Endothelial cell of umbilical vein (primary cell): ENCODE measurements around the gene CBY2. TPM values are rescaled to one million over a fixed set of nuclear protein-coding genes. Genes with fewer than 3 reads are reported as not detected.

ENCODE experiments used
- BruUV-seq: library from RNA; stranded (reverse); fragments of 400-500 nt; replicated peaks from 2 replicates; lab custom pipeline; 2021; lab: Mats Ljungman, UMichigan
- CTCF ChIA-PET: fragments of 300-600, 350-600 bp; sonication (Branson Sonifier 250); formaldehyde crosslinking; loops from one replicate; lab custom pipeline; 2021; ENCODE audit warnings: antibody characterized with exemption, inconsistent platforms; lab: Charles Lee
- POLR2A ChIA-PET: fragments of 300-600, 350-600 bp; sonication (Branson Sonifier 250); formaldehyde crosslinking; loops from one replicate; lab custom pipeline; 2021; ENCODE audit warnings: antibody characterized with exemption, inconsistent platforms; lab: Charles Lee
- DNase-seq: peaks from one replicate; pipeline ENCODE4 v3.0.0-alpha.2; 2011; ENCODE audit warnings: low read depth, low spot score
- FAIRE-seq: peaks from 2 replicates; lab custom pipeline; 2011; peaks lifted over from hg19 to GRCh38; lab: Jason Lieb, UNC
- H2AFZ ChIP-seq: 2 replicates; pipeline ENCODE4 v1.6.0; 2012; ENCODE audit warnings: low read depth, low read length, control low read depth, inconsistent platforms
- H3K27ac ChIP-seq: 2 replicates; pipeline ENCODE4 v1.5.1; 2011; ENCODE audit warnings: low read depth, mild to moderate bottlenecking, control low read depth, low read length, moderate library complexity; ENCODE audit not compliant: insufficient read depth
- H3K27me3 ChIP-seq, 2 experiments: 2 replicates each; pipeline versions ENCODE4 v1.6.0 to v1.6.1; 2011; ENCODE audit warnings: low read length in 2 of 2, mixed read lengths in 1 of 2; ENCODE audit not compliant: control insufficient read depth in 2 of 2, insufficient read depth in 2 of 2
- H3K36me3 ChIP-seq, 2 experiments: 2 replicates in 1 of 2; 3 replicates in 1 of 2; pipeline ENCODE4 v1.5.1; 2011; ENCODE audit warnings: low read length in 2 of 2, mild to moderate bottlenecking in 1 of 2, moderate library complexity in 1 of 2; ENCODE audit not compliant: control insufficient read depth in 2 of 2, insufficient read depth in 2 of 2; ENCODE audit errors: extremely low read depth in 1 of 2
- H3K4me1 ChIP-seq: 3 replicates; pipeline ENCODE4 v1.5.1; 2011; ENCODE audit warnings: mild to moderate bottlenecking, low read length; ENCODE audit not compliant: control insufficient read depth, insufficient read depth; ENCODE audit errors: extremely low read depth
- H3K4me2 ChIP-seq: 2 replicates; pipeline ENCODE4 v1.6.1; 2011; ENCODE audit warnings: low read length, control low read depth, mixed read lengths; ENCODE audit not compliant: insufficient read depth
- H3K4me3 ChIP-seq, 3 experiments: fragments of 200-600 bp in 1 of 3; sonication (generic), shearing (Covaris generic) in 1 of 3; replicated peaks in 1 of 3; 2 replicates each; pipeline ENCODE4 v1.5.1; 2011 to 2016; ENCODE audit warnings: control low read depth in 3 of 3, low read length in 3 of 3, mild to moderate bottlenecking in 2 of 3, inconsistent platforms in 1 of 3, low read depth in 1 of 3, moderate library complexity in 1 of 3; ENCODE audit not compliant: insufficient read depth in 1 of 3
- H3K79me2 ChIP-seq: 2 replicates; pipeline ENCODE4 v1.6.0; 2012; ENCODE audit warnings: low read length, inconsistent platforms; ENCODE audit not compliant: control insufficient read depth, insufficient read depth
- H3K9ac ChIP-seq: replicated peaks from 2 replicates; pipeline ENCODE3; 2011; ENCODE audit warnings: low read length, control low read depth; ENCODE audit not compliant: insufficient read depth; ENCODE audit errors: extremely low read depth
- H3K9me1 ChIP-seq: replicated peaks from 3 replicates; pipeline ENCODE4 v1.6.0; 2011; ENCODE audit warnings: mild to moderate bottlenecking, low read length; ENCODE audit not compliant: control insufficient read depth, insufficient read depth; ENCODE audit errors: extremely low read depth
- H3K9me3 ChIP-seq: replicated peaks from 2 replicates; pipeline ENCODE4 v1.5.1; 2012; ENCODE audit warnings: low read length, inconsistent platforms; ENCODE audit not compliant: control insufficient read depth, insufficient read depth
- H4K20me1 ChIP-seq: replicated peaks from 2 replicates; pipeline ENCODE3; 2011; ENCODE audit warnings: mild to moderate bottlenecking, low read length; ENCODE audit not compliant: control insufficient read depth, insufficient read depth; ENCODE audit errors: extremely low read depth
- CTCF ChIP-seq, 2 donors: IDR thresholded peaks; 1 replicate in 1 of 2; 2 replicates in 1 of 2; pipeline ENCODE4 v1.5.1; 2011; ENCODE audit warnings: low read length in 2 of 2, mild to moderate bottlenecking in 2 of 2, moderate library complexity in 2 of 2, control low read depth in 1 of 2, inconsistent platforms in 1 of 2, low read depth in 1 of 2; ENCODE audit not compliant: insufficient read depth in 1 of 2; ENCODE audit errors: extremely low read depth in 1 of 2
- EZH2 ChIP-seq: IDR thresholded peaks from 2 replicates; pipeline ENCODE4 v1.6.1; 2012; ENCODE audit warnings: borderline replicate concordance, low read depth, mild to moderate bottlenecking, moderate library complexity, low read length, inconsistent platforms; ENCODE audit not compliant: severe bottlenecking
- FOS ChIP-seq: IDR thresholded peaks from 2 replicates; pipeline ENCODE4 v1.6.1; 2011; ENCODE audit warnings: mild to moderate bottlenecking, low read length, moderate library complexity, borderline replicate concordance; ENCODE audit not compliant: insufficient read depth
- GATA2 ChIP-seq: IDR thresholded peaks from 2 replicates; pipeline ENCODE4 v1.7.0; 2011; ENCODE audit warnings: low read depth, mild to moderate bottlenecking, moderate library complexity, mixed read lengths, low read length; ENCODE audit not compliant: insufficient read length, insufficient read depth
- JUN ChIP-seq: IDR thresholded peaks from 2 replicates; pipeline ENCODE4 v1.6.1; 2011; ENCODE audit warnings: borderline replicate concordance, low read depth; ENCODE audit not compliant: insufficient read length, insufficient read depth
- MAX ChIP-seq: IDR thresholded peaks from 2 replicates; pipeline ENCODE4 v1.6.1; 2011; ENCODE audit not compliant: insufficient read depth, insufficient read length
- MYC ChIP-seq: IDR thresholded peaks from one replicate; pipeline ENCODE4 v1.6.1; 2011; ENCODE audit warnings: mild to moderate bottlenecking, low read depth, low read length
- POLR2A ChIP-seq: IDR thresholded peaks from 2 replicates; pipeline ENCODE4 v1.6.1; 2012; ENCODE audit warnings: low read depth, mild to moderate bottlenecking, control low read depth, low read length
- POLR2AphosphoS5 ChIP-seq: IDR thresholded peaks from 2 replicates; pipeline ENCODE4 v1.6.1; 2012; ENCODE audit warnings: low read depth, mild to moderate bottlenecking, control low read depth, low read length, moderate library complexity; ENCODE audit not compliant: insufficient read depth
- dilution Hi-C: fragments of 300-500 bp; cut with MboI; formaldehyde crosslinking; loops from one replicate; pipeline ENCODE4 v1.15.0; 2019; ENCODE audit warnings: low sequenced_read_pairs; ENCODE audit not compliant: extremely low pct_ligation_motif_present
- intact Hi-C: fragments of 100-400 bp; cut with micrococcal nuclease; formaldehyde crosslinking; loops from one replicate; pipeline ENCODE4 v1.10.0; 2022
- polyA plus RNA-seq, 4 experiments: library from polyadenylated mRNA; depleted of rRNA in 3 of 4; stranded (reverse) in 3 of 4; unstranded in 1 of 4; fragments of >200 nt; gene quantifications; 2 replicates each; pipeline versions ENCODE4 v1.2.1 to v1.2.3, GENCODE V29; 2011 to 2012; ENCODE audit warnings: missing spikeins in 1 of 4
- total RNA-seq: library from RNA; stranded (reverse); gene quantifications from 2 replicates; pipeline ENCODE4 v1.2.3, GENCODE V29; 2021

CBY2 gene
- total and polyA plus RNA-seq, 2 donors (not counting 3 experiments of a cell fraction or from before 2014, with no cell fraction given): not detected

- Histone ChIP-seq H3K9me1 (no peaks in the 10 kb centered on the region), H3K79me2 (no peaks in the 10 kb centered on the region), H3K27me3 (peaks cover 3 to 4% of the 10 kb centered on the region in 2 experiments), H4K20me1 (no peaks in the 10 kb centered on the region), H3K4me3 (no peak overlapping the region), H3K4me2 (no peak overlapping the region), H3K9me3 (no peaks in the 10 kb centered on the region), H3K27ac (no peak overlapping the region), H3K4me1 (no peaks in the 10 kb centered on the region), H3K9ac (no peak overlapping the region), H3K36me3 (no peaks in the 10 kb centered on the region), H2AFZ (no peak overlapping the region)
- ChIA-PET POLR2A (no interaction called here), CTCF (interaction anchor here (1.6 kb wide), 1 partner anchor 10 kb away, joined by 5 read pairs; no protein-coding TSS in a partner anchor)
- TF ChIP-seq EZH2 (no peak), JUN (no peak), POLR2A (no peak), CTCF (IDR thresholded peaks at IDR 0.05; ENCODE audit: extremely low read depth in 1 of 2, insufficient read depth in 1 of 2, low read depth in 1 of 2, low read length in 2 of 2) (no peak), POLR2AphosphoS5 (no peak), MAX (no peak), FOS (no peak), MYC (no peak), GATA2 (no peak)
- intact Hi-C loops (no loop called here), dilution Hi-C loops (no loop called here)
- no peak for FAIRE-seq
- no TSS peak for BruUV-seq
- DNase-seq: no peak
Observed at GRCh38 chr13:45681113-45681512, 21.0 kb upstream of the CBY2 start.
